ENCODE data around the gene SCN11A. TPM values are rescaled to one million over a fixed set of nuclear protein-coding genes. Genes with fewer than 3 reads are reported as not detected.

SCN11A gene
- polyA plus RNA-seq, 3 donors: not detected

GRCh38 chr3:39019299-39019698 is 32.4 kb downstream of the SCN11A start:
- intact Hi-C loops (cut with micrococcal nuclease): no loop called here
- TF ChIP-seq, protein P1, sequence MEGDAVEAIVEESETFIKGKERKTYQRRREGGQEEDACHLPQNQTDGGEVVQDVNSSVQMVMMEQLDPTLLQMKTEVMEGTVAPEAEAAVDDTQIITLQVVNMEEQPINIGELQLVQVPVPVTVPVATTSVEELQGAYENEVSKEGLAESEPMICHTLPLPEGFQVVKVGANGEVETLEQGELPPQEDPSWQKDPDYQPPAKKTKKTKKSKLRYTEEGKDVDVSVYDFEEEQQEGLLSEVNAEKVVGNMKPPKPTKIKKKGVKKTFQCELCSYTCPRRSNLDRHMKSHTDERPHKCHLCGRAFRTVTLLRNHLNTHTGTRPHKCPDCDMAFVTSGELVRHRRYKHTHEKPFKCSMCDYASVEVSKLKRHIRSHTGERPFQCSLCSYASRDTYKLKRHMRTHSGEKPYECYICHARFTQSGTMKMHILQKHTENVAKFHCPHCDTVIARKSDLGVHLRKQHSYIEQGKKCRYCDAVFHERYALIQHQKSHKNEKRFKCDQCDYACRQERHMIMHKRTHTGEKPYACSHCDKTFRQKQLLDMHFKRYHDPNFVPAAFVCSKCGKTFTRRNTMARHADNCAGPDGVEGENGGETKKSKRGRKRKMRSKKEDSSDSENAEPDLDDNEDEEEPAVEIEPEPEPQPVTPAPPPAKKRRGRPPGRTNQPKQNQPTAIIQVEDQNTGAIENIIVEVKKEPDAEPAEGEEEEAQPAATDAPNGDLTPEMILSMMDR (IDR thresholded peaks at IDR 0.05): no peak
- Mint-ChIP-seq H3K4me1 (no peaks in the 10 kb centered on the region), H3K9me3 (no peaks in the 10 kb centered on the region), H3K27me3 (ENCODE audit: low read depth in 3 of 3) (peaks cover 2 to 4% (median 2%) of the 10 kb centered on the region in 3 donors), H3K4me3 (no peak overlapping the region), H3K36me3 (no peaks in the 10 kb centered on the region), H3K27ac (no peak overlapping the region)
- DNase-seq: no peak
- Histone ChIP-seq H2AFZ (ENCODE audit: insufficient read depth, low read depth, low read length, poor library complexity, severe bottlenecking) (no peak overlapping the region), H3K9me3 (replicated peaks in 1 of 2; ENCODE audit: control insufficient read depth in 1 of 2, insufficient read depth in 1 of 2, low read length in 2 of 2) (no peaks in the 10 kb centered on the region), H3K36me3 (replicated peaks in 1 of 2; ENCODE audit: control insufficient read depth in 1 of 2, insufficient read depth in 2 of 2, low read length in 2 of 2) (no peaks in the 10 kb centered on the region), H3K79me2 (ENCODE audit: insufficient read depth, low read length) (no peaks in the 10 kb centered on the region), H3K9ac (ENCODE audit: insufficient read depth, low read length, poor library complexity, severe bottlenecking) (no peak overlapping the region), H3K4me2 (replicated peaks; ENCODE audit: extremely low read depth, low read length, poor library complexity, severe bottlenecking) (no peak overlapping the region), H3K27me3 (ENCODE audit: control insufficient read depth in 2 of 2, insufficient read depth in 2 of 2, low read length in 2 of 2) (no peaks in the 10 kb centered on the region), H4K20me1 (ENCODE audit: insufficient read depth, low read length) (no peaks in the 10 kb centered on the region), H3K27ac (ENCODE audit: low read depth in 1 of 2, low read length in 2 of 2) (no peak overlapping the region), H3K4me3 (replicated peaks in 1 of 3; ENCODE audit: low read depth in 2 of 3, low read length in 3 of 3) (no peak overlapping the region), H3K4me1 (ENCODE audit: control insufficient read depth in 1 of 2, insufficient read depth in 2 of 2, low read length in 2 of 2) (no peaks in the 10 kb centered on the region)
- WGBS (ENCODE audit: insufficient coverage): no CpG with 5 or more reads among the region's 2 CpGs

GRCh38 chr3:39015418-39015817 is 36.3 kb downstream of the SCN11A start:
- Mint-ChIP-seq H3K36me3 (no peaks in the 10 kb centered on the region), H3K27me3 (ENCODE audit: low read depth in 3 of 3) (peaks cover 0 to 2% (median 2%) of the 10 kb centered on the region in 3 donors)

More at GRCh38 chr3:39015418-39015817, 36.3 kb downstream of the SCN11A start:
- Histone ChIP-seq H3K4me2 (replicated peaks; ENCODE audit: extremely low read depth, low read length, poor library complexity, severe bottlenecking) (no peak overlapping the region), H3K27ac (ENCODE audit: low read depth in 1 of 2, low read length in 2 of 2) (no peak overlapping the region), H3K9ac (ENCODE audit: insufficient read depth, low read length, poor library complexity, severe bottlenecking) (no peak overlapping the region), H3K4me3 (replicated peaks in 1 of 3; ENCODE audit: low read depth in 2 of 3, low read length in 3 of 3) (no peak overlapping the region), H3K4me1 (ENCODE audit: control insufficient read depth in 1 of 2, insufficient read depth in 2 of 2, low read length in 2 of 2) (peaks cover 0 to 3% of the 10 kb centered on the region in 2 donors), H3K27me3 (ENCODE audit: control insufficient read depth in 2 of 2, insufficient read depth in 2 of 2, low read length in 2 of 2) (no peaks in the 10 kb centered on the region), H3K36me3 (replicated peaks in 1 of 2; ENCODE audit: control insufficient read depth in 1 of 2, insufficient read depth in 2 of 2, low read length in 2 of 2) (no peaks in the 10 kb centered on the region), H3K9me3 (replicated peaks in 1 of 2; ENCODE audit: control insufficient read depth in 1 of 2, insufficient read depth in 1 of 2, low read length in 2 of 2) (no peaks in the 10 kb centered on the region), H2AFZ (ENCODE audit: insufficient read depth, low read depth, low read length, poor library complexity, severe bottlenecking) (no peak overlapping the region), H3K79me2 (ENCODE audit: insufficient read depth, low read length) (no peaks in the 10 kb centered on the region), H4K20me1 (ENCODE audit: insufficient read depth, low read length) (no peaks in the 10 kb centered on the region)
- WGBS (ENCODE audit: insufficient coverage): 89% methylated on average over 3 of the region's 3 CpGs
- DNase-seq: no peak
- Mint-ChIP-seq H3K9me3 (no peaks in the 10 kb centered on the region), H3K4me1 (peaks cover 13% of the 10 kb centered on the region), H3K4me3 (no peak overlapping the region), H3K27ac (no peak overlapping the region)
- TF ChIP-seq, protein P1 (IDR thresholded peaks at IDR 0.05): no peak
- intact Hi-C loops (cut with micrococcal nuclease): no loop called here
